Gastroesophageal sphincter (tissue), 3 donors: ENCODE results near the gene CCDC80.

ENCODE experiments used
- CTCF ChIP-seq, 4 experiments: fragments of 200-600 bp in 2 of 4; fragments of 450-650 bp in 2 of 4; sonication (generic) in 1 of 4; IDR thresholded peaks; one replicate each; pipeline ENCODE4 v1.5.1; 2017 to 2019; ENCODE audit warnings: antibody characterized with exemption in 4 of 4, mild to moderate bottlenecking in 2 of 4, moderate library complexity in 2 of 4
- EP300 ChIP-seq: sonication (generic); formaldehyde crosslinking; IDR thresholded peaks from one replicate; pipeline ENCODE4 v1.6.1; 2017; ENCODE audit warnings: antibody characterized with exemption, mild to moderate bottlenecking

- TF ChIP-seq CTCF (IDR thresholded peaks at IDR 0.05), result no peak
- no peak for TF ChIP-seq EP300
Observed at GRCh38 chr3:112593258-112593657, 47.7 kb downstream of the CCDC80 start.
